HG03097 (cell line): ENCODE measurements around the gene NLGN3.
"Not testable (repeated sequence)": the region's sequence is repeated elsewhere in the genome, so short reads cannot be mapped to it uniquely, and the experiment has no call there.

Experiments
- ATAC-seq: cut with Tn5 transposase; IDR thresholded peaks from one replicate; pipeline ENCODE4 v1.9.1; 2021; ENCODE audit not compliant: unreplicated experiment, low FRiP score

The NLGN3 gene

GRCh38 chrX:71168134-71168533 is 23.5 kb downstream of the NLGN3 start:
- no peak for ATAC-seq

GRCh38 chrX:71169586-71169985 is 24.9 kb downstream of the NLGN3 start:
- no peak for ATAC-seq

DNA sequence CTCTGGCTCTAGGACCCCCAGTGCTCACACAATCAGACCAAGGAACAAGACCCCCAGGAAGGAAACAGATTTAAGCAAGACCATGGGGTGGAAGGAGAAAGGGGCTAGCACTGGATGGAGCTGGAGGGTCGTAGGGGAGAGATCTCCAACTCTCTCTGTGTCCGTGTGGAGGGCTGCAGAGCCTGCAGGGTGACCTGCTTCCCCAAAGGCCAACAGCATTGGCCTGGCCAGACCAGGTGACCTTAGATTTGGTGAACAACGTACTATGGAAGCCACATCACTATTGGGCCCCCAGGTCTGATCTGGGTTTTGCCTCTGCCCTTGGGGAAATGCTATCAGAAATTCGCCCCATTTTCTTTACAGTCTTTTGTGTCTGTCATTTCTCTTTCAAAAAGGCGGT is 26.0 kb downstream of the NLGN3 start:
- ATAC-seq: no peak

DNA sequence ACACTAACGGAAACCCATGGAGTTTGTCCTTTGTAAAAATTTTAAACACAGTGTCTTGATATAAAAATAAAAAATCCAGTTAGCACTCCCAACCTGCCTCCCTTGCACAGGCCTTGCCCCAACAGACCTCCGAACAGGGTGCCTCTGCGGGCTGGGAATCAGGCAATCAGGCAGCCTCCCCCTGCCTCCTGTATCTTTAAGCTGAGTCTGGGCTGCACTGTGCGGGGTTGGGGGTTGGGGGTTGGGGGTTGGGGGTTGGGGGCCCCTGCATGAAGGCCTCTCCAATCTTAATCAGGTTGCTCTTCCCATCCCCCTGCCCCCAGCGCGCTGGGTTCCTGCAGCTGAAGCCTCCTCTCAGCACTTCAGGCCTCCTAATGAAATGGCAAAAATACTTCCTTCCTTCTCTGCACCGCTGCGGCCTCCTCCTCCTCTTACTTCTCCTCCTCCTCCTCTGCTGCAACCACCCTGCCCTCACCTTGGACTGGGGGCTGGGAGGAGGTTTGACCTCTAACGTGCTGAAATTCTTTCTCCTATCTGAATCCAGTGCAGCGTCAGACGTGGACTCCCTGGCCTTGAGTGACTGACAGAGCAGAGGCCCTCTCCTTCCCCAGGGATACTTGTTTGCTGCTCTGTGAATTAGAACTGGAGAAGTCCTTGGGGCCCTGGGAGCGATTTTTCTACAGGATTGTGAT is 26.6 kb downstream of the NLGN3 start:
- no peak for ATAC-seq

- ATAC-seq: no peak
Measured at GRCh38 chrX:71173440-71173839, 28.8 kb downstream of the NLGN3 start.

DNA sequence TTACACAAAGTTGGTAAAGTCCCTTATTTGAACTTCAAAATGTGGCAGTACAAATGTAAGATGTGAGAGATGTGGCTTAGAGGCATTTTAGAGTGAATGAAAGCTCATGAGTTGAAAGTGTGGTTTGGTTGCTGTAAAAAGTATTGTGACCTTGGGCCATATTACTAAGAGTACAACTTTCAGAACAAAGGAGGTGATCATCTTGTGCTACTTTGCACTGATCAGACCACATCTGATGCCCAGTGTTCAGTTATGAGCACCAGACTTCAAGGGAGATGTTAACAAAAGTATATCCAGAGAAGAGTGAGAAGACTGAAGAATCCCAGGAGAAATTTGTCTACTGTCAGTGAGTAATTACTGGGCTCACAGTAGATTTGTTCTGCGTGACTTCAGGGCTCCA is 30.2 kb downstream of the NLGN3 start:
- no peak for ATAC-seq

GRCh38 chrX:71175531-71175930 is 30.9 kb downstream of the NLGN3 start:
- ATAC-seq: no peak

- no peak for ATAC-seq
Measured at GRCh38 chrX:71177327-71177726, 32.7 kb downstream of the NLGN3 start.

DNA sequence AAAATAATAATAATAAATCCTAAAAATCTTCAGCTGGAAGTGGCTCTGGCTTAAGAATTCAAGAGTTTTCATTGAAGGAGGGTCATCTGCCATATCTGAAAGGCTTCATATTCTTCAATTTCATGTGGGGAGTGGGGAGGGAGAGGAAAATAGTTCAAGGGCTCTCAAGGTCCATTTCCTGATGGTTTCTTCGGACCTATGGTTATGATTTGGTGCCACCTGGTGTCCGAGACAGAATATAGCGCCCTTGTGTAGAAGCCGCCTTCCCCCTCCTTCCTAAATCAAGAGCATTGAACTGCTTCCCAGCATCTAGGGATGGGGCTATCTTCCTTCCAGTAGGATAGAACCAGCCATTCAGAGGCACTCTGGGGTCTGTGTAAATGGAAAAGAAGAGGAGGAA is 34.3 kb downstream of the NLGN3 start:
- no peak for ATAC-seq

DNA sequence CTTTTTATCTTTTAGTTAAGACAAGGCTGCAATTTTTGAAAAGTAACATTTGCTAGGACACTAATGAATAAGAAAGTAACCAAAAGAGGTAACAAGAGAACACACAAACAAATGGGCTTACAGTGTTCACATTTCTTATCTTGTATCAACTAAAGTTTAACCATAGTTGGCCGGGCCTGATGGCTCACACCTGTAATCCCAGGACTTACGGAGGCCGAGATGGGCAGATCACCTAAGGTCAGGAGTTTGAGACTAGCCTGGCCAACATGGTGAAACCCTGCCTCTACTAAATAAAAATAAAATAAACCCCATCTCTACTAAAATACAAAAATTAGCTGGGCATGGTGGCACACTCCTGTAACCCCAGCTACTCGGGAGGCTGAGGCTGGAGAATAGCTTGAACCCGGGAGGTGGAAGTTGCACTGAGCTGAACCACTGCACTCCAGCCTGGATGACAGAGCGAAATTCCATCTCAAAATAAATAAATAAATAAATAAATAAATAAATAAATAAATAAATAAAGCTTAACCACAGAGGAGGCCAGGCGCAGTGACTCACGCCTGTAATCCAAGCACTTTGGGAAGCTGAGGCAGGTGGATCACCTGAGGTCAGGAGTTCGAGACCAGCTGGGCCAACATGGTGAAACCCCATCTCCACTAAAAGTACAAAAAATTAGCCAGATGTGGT is 36.1 kb downstream of the NLGN3 start:
- not testable (repeated sequence) for ATAC-seq

DNA sequence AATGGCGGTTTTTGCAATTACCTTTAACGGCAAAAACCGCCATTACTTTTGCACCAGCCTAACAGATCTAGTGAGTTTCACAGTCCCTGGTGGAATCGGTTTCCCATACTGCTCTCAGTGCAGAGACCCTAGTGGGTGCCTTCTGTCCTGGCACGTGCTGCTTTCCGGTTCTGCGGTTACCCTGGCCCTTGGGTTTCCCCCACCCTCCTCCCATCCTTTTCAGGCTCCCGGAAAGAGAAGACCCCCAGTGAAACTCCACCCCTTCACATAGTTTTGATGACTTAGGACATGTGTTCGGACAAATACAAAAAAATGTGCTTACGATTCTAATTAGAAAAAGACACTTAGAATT is 36.9 kb downstream of the NLGN3 start:
- peak; percentile 41 for ATAC-seq

GRCh38 chrX:71181910-71182799 is 37.5 kb downstream of the NLGN3 start:
- ATAC-seq: peak; percentile 78

DNA sequence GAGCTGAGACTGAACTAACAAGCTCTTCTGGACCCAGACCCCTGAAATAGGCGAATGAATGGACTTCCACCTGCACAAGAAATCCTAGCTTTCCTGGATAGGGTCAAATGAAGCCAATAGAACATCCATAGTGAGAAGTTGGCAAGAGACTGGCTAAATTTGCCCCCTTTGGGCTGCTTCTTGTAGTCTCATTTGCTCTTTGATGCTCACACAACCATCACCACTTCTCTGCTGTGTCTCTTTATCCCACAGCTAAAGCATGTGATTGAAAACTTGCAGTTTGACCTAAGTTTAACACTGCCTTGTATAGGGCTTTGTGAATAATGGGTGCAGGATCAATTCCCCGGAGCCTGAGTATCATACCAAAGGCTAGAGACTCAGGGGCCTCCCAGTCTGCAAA is 38.2 kb downstream of the NLGN3 start:
- no peak for ATAC-seq

DNA sequence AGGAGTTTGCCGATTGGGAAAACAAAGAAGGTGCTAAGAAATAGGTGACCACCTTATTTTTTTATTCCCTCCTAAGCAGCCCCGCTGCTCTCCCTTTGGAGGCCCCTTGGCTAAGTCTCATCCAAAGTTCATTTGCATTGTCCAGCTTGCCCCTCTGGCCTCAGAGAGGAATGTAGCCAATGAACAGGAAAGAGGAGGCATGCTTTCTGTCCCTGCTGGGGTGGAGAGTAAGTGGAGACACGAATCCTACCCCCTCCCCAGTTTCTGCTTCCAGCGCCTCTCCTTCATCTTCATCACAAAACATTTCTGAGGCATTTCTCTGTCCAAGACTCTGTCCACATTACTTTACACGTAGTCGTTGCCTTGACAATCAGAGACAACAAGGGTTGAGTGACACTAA is 38.7 kb downstream of the NLGN3 start:
- no peak for ATAC-seq

DNA sequence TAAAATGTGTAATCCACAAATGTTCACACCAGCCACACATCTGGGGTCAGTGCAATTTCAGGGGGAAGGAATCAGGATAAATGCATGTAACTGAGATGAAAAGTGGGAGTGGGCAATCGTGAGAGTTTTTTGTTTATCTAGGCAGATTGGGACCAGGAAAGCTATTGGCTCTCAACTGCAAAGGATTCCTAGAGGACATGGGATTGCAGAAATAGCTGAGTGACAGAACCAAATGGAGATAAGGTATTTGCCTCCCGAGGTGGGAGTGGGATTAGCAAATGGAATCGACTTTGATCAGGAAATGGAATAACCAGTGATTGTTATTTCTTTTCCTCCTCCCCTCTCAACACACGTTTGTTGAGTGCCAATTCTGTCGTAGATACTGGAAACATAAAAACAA is 39.5 kb downstream of the NLGN3 start:
- no peak for ATAC-seq

- no peak for ATAC-seq
Measured at GRCh38 chrX:71184803-71185495, 40.3 kb downstream of the NLGN3 start.

- ATAC-seq: no peak
Measured at GRCh38 chrX:71191248-71191647, 46.6 kb downstream of the NLGN3 start.

DNA sequence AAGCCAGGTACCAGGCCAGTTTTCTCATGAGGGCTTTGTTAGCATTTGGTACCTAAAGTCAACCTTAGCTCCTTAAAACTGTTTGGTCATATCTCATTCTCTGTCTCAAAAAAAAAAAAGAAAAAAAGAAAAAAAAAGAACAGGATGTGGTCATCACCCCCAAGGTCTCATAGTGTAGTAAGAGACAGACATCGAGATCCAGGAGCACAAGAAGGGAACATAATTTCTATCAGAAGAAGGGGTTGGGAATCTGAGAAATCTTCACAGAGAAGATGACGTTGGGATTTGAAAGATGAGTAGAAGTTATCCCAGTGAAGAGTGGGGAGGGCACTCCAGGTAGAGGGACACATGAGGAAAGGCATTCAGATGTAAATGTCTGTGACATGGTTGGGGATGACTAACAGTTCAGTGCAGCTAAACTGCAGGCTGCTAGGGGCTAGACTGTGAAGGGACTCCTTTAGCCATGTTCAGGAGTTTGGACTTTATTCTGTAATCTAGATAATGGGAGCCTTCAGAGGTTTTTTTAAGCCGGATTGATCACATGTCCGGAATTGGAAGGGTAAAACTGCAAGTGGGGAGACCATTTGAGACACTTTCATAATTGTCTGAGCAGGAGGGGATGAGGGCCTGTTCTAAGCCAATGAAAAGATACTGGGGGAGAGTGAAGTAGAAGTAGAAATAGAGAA is 51.5 kb downstream of the NLGN3 start:
- ATAC-seq: no peak

- peak; percentile 72 for ATAC-seq
Measured at GRCh38 chrX:71198066-71198465, 53.4 kb downstream of the NLGN3 start.

GRCh38 chrX:71199252-71200008 is 54.8 kb downstream of the NLGN3 start:
- ATAC-seq: no peak
